ENCODE results near the gene SSBP3. TPM values are rescaled to one million over a fixed set of nuclear protein-coding genes. Genes with fewer than 3 reads are reported as not detected.

The SSBP3 gene
- polyA plus RNA-seq, 1 of the 3 experiments (the other 2 are of a cell fraction), result 26.2 TPM

GRCh38 chr1:54255026-54255702, 151.0 kb downstream of the SSBP3 start:
- DNase-seq, result no peak
- Histone ChIP-seq H3K9ac (no peak overlapping the region), H3K4me1 (ENCODE audit: control insufficient read depth in 1 of 2, insufficient read depth in 2 of 2, low read depth in 1 of 2, low read length in 1 of 2) (peaks cover 31 to 37% of the 10 kb centered on the region in 2 experiments), H3K9me2 (no peaks in the 10 kb centered on the region), H3K9me3 (no peaks in the 10 kb centered on the region), H2AFZ (ENCODE audit: low read depth) (no peak overlapping the region), H3K27ac (ENCODE audit: low read depth in 2 of 2, low read length in 1 of 2) (peak overlapping the region in 1 of 2 experiments; percentile 87; a peak in 2 of 4 replicates), H3K36me3 (replicated peaks in 1 of 2; ENCODE audit: control insufficient read depth in 1 of 2, insufficient read depth in 2 of 2, low read length in 1 of 2) (no peaks in the 10 kb centered on the region), H3K4me2 (no peak overlapping the region), H3F3A (replicated peaks; ENCODE audit: insufficient read depth) (peaks cover 15% of the 10 kb centered on the region), H3K4me3 (ENCODE audit: low read depth in 2 of 2, low read length in 1 of 2) (no peak overlapping the region), H3K27me3 (ENCODE audit: insufficient read depth) (no peaks in the 10 kb centered on the region), H4K20me1 (ENCODE audit: insufficient read depth) (no peaks in the 10 kb centered on the region), H3K79me2 (ENCODE audit: insufficient read depth) (no peaks in the 10 kb centered on the region)
- ChIA-PET CTCF (no interaction called here), POLR2A (interaction anchor here (1.4 kb wide), 1 partner anchor 9 kb away, joined by 4 read pairs; no protein-coding TSS in a partner anchor)
- 55% methylated on average over 9 of the region's 9 CpGs for WGBS (ENCODE audit: low lambda C conversion rate)
- TF ChIP-seq PBX3 (IDR thresholded peaks at IDR 0.05) (peak; percentile 52), EZH2phosphoT487 (IDR thresholded peaks at IDR 0.05; ENCODE audit: borderline replicate concordance, low read depth) (no peak), CTCF (IDR thresholded peaks at IDR 0.05) (no peak)

DNA sequence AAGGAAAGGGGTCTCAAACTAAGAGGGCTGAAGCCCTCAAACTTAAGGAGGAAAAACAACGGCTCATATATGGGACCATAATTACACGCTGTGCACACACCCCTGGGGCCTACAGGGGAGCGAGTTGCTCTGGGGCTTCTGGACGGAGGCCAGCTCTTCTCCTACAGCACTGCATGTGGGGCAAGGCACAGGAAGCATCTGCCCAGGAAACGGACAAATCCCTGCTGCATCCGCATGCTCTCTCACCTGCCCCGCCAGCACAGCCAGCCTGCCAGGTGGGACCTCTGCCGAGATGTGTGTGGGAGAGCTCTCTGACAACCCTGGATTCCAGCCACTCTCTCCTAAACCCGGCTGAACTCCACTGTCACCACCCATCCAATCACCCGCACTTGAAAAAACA, 152.1 kb downstream of the SSBP3 start:
- peaks cover 30 to 34% of the 10 kb centered on the region in 2 experiments for H3K4me1 ChIP-seq (ENCODE audit: control insufficient read depth in 1 of 2, insufficient read depth in 2 of 2, low read depth in 1 of 2, low read length in 1 of 2)
- DNase-seq, result no peak
- no peaks in the 10 kb centered on the region for H4K20me1 ChIP-seq (ENCODE audit: insufficient read depth)
- H2AFZ ChIP-seq (ENCODE audit: low read depth), result no peak overlapping the region
- CTCF ChIA-PET, result no interaction called here
- H3K9me3 ChIP-seq, result no peaks in the 10 kb centered on the region
- H3K4me2 ChIP-seq, result peak overlapping the region; percentile 54; the same call in 1 of the 2 replicates
- peak overlapping the region; percentile 20; the same call in 1 of the 2 replicates for H3K9ac ChIP-seq
- no peaks in the 10 kb centered on the region for H3K79me2 ChIP-seq (ENCODE audit: insufficient read depth)
- no peaks in the 10 kb centered on the region for H3K27me3 ChIP-seq (ENCODE audit: insufficient read depth)
- no peak overlapping the region for H3K4me3 ChIP-seq (ENCODE audit: low read depth in 2 of 2, low read length in 1 of 2)
- TF ChIP-seq EP300 (IDR thresholded peaks at IDR 0.05; ENCODE audit: borderline replicate concordance in 1 of 2, low read depth in 1 of 2, low read length in 1 of 2) (no peak), SIN3A (IDR thresholded peaks at IDR 0.05; ENCODE audit: borderline replicate concordance, low read depth, low read length) (no peak), RAD21 (IDR thresholded peaks at IDR 0.05; ENCODE audit: low read length) (no peak), TEAD4 (IDR thresholded peaks at IDR 0.05; ENCODE audit: borderline replicate concordance, insufficient read depth) (no peak), NRF1 (IDR thresholded peaks at IDR 0.05; ENCODE audit: low read depth, low read length) (no peak), POLR2AphosphoS5 (IDR thresholded peaks at IDR 0.05; ENCODE audit: low read depth, low read length) (no peak), FOXM1 (IDR thresholded peaks at IDR 0.05; ENCODE audit: low read depth) (no peak), RFX5 (IDR thresholded peaks at IDR 0.05; ENCODE audit: low read length) (no peak)
- H3K9me2 ChIP-seq, result no peaks in the 10 kb centered on the region
- no peaks in the 10 kb centered on the region for H3K36me3 ChIP-seq (replicated peaks in 1 of 2; ENCODE audit: control insufficient read depth in 1 of 2, insufficient read depth in 2 of 2, low read length in 1 of 2)
- POLR2A ChIA-PET, result no interaction called here
- H3F3A ChIP-seq (replicated peaks; ENCODE audit: insufficient read depth), result peaks cover 15% of the 10 kb centered on the region
- WGBS (ENCODE audit: low lambda C conversion rate), result 55% methylated on average over 6 of the region's 10 CpGs
- H3K27ac ChIP-seq (ENCODE audit: low read depth in 2 of 2, low read length in 1 of 2), result peak overlapping the region; percentile 3 to 87; a peak in 3 of 4 replicates
